GM19023 (cell line): Measurements from ENCODE around the gene CHN1.

Experiments used
- ATAC-seq: cut with Tn5 transposase; IDR thresholded peaks from one replicate; pipeline ENCODE4 v1.9.1; 2021; ENCODE audit warnings: mild to moderate bottlenecking, moderate library complexity; ENCODE audit not compliant: unreplicated experiment

CHN1 gene

GRCh38 chr2:174830561-174830960, 174.6 kb downstream of the CHN1 start:
- ATAC-seq = no peak

GRCh38 chr2:174829550-174829949, 175.6 kb downstream of the CHN1 start:
- no peak for ATAC-seq

DNA sequence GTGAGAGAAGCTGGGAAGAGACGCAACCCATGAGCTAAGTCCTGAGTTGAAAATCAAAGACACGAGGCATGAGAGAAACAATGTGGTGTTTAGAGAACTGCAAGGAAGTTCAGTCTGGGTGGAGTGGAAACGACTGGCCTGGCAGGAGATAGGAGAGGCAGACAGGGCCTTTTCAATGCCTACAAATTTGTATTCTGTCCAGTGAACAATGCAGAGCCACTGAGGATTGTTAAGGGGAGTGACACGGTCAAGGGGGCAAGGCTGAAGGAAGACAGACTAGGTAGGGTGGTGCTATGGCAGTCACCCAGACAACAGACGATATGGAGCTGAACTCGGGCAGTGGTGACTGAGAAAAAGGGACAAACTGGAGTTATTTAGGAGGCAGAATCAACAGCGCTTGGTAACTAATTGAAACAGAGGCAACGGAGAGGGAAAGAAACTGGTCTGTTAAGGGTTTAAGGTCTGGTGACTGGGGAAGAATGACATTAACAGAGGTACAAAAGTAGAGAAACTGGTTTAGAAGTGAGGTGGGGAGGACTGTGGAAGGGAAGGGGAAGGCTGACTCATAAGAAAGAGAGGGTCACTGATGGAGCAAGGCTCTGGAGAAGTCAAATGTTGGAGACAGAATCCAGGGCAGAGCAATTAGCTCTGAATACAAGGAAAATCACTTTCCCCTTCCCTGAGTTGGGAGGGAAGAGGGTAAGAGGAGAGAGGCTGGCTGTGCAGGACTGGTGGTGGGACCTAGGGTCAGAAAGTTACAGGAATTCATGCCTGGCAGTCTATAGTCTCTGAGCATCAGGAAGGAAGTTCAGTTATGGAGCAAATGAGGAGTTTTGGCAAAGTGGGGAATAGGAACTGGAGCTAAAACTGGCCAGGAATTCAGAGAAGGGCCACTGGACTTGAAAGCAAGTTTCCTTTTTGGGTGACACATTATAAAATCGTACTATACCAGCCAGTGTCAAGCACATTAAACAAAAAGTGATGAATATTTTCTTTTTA, 177.5 kb downstream of the CHN1 start:
- ATAC-seq = no peak

DNA sequence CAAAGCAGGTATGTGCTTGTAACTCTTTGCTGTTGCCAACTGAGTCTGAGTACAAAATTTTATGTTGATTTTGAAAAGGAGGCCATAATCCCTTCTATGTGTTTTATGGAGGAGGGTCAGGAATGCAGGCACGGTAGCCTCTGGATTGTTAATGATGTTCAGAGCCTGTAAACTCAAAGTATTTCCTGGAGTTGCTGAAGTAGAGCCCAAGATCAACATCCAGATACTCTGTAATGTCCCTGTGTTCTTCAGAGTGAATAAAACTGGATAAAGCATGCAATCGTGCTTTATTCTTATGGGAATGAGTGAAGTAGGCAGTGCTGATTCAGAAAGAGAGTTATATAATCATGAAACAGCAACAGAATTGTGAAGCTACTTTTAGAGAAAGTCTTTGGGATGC, 179.1 kb downstream of the CHN1 start:
- ATAC-seq = no peak

- no peak for ATAC-seq
Measured at GRCh38 chr2:174824068-174824467, 181.1 kb downstream of the CHN1 start.

GRCh38 chr2:174821628-174822027, 183.6 kb downstream of the CHN1 start:
- no peak for ATAC-seq

GRCh38 chr2:174820361-174820760, 184.8 kb downstream of the CHN1 start:
- no peak for ATAC-seq

- no peak for ATAC-seq
Measured at GRCh38 chr2:174815526-174815925, 189.7 kb downstream of the CHN1 start.

GRCh38 chr2:174812037-174812436, 193.1 kb downstream of the CHN1 start:
- ATAC-seq = no peak

DNA sequence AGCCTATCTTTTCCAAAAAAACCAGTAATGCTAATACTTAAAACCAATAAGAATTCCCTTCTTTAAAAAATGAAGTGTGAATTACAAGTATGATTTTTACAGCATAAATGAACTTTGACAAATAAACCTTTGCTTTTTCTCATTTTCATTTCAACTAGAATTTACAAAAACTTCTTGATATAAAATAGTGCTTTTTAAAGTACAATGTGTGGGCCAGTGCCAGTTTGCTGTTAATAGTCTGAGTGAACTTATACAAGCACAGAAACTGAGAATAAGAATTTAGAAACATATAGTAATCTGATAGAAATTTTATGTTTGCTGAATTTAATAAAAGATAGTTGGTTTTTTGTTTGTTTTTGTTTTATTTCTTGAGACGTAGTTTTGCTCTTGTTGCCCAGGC, 197.2 kb downstream of the CHN1 start:
- ATAC-seq = no peak

GRCh38 chr2:174805803-174806202, 199.4 kb downstream of the CHN1 start:
- no peak for ATAC-seq

DNA sequence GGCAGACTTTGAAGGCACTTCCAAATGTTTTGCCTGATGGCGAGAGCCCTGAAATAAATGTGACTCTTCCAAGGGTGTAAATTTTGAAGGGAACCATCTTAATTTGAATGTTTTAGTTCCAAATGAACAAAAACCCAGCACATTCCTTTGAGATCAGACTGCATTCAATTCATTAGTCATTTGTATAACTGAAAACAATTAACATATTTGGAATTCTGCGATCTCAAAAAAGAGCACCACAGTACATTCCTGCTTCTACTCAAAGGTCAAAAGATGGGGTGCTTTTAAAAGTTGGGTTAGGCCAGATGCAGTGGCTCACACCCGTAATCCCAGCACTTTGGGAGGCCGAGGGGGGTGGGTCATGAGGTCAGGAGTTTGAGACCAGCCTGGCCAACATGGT, 202.7 kb downstream of the CHN1 start:
- no peak for ATAC-seq

DNA sequence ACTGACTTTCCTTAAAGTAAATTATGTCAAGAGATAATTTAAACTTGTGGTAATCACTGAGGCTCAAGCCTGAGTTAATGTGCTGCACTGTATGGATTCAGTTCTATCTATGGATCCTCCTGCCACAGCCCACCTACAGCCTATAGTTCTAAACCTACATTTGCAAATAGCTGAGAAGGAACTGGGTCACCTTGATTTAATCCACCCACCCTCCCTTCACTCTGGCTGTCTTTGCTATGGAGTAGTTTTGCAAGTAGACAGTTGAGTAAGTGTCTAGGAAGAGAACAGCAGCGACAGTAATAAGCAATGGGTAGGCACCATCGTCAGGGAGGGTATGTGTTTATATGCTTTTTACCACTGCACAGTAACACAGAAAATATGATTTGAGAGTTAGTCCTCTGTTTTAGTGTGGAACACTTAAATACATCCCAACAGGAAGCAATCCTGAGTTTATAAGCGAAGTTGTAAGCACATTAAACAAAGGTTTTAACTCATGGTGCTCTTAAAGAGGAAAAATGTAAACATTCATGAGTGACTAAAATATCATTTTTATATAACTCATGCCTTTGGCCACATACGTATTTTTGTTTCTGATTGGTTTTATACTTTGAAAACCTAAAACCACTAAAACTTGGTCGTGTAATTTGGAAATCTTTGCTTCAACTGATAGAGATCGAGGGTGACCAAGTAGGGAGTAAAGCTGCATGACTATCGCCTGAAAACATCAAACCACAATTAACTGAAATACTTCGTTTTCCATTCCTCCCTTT, 204.6 kb downstream of the CHN1 start:
- ATAC-seq = no peak

GRCh38 chr2:174798801-174799200, 206.4 kb downstream of the CHN1 start:
- no peak for ATAC-seq

DNA sequence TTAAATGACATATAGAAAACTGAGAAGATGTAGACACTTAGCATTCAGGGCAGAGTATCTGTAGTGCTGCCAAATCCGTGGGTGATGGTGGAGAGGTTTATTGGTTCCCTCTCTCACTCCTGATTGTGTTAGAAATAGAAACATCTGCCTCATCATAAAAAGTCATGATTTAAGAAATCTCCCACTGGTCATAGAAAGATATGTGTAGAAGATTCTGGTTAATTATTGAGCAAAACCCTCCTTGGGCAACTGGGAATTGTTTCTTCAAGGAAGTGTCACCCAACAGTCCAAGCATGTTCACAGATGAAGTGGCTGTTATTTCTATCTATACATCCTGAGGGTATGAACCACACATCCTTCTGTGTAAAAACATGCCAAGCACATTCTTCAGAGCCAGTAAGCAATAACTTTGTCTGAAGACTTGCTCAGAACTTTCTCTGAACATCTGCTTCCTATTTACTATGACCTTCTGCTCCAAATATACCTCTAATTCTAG, 207.4 kb downstream of the CHN1 start:
- no peak for ATAC-seq

DNA sequence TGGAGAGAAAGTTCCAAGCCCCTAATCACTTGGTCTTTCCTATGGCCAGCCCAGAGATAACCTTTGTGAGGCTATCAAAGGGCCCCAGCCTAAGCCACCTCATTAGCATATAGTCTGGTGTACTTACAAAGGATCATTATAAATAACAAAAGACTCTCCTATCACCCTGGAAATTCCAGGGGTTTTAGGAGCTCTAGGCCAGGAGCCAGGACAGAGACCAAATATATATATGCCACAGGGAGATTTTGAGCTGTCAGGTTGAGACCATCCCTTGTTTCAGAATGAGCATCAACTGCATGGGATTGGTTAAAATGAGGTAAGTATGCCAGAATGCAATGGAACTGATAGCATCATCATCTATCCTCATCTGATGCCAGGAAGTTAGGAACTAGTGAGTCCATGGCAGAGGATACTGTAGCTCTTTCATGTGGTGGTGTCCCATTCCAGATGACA, 208.8 kb downstream of the CHN1 start:
- ATAC-seq = no peak

DNA sequence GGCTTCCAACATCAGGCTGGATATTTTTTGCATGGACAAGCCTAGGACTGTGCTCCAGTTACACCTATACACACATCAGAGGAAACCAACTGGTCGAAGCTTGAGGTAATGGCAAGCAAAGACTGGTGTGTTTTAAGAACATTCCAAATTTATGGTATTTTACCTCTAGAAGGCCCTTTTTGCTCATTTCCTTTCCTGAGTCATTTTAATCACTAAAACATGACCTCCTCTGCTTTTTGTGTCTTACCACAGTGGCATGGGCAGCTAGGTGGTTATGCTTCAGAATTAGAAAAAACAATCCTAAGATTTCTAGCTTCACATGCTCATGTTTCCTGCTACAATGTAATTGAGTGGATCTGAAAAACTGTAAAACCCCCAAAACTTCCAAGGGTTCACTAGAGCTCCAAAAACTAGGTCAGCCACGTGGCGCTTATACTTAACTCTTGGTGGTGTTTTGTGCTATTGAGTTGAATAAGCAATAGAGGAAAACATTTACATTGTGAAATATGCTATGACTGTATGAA, 210.3 kb downstream of the CHN1 start:
- ATAC-seq = no peak

GRCh38 chr2:174792309-174793025, 212.7 kb downstream of the CHN1 start:
- no peak for ATAC-seq

DNA sequence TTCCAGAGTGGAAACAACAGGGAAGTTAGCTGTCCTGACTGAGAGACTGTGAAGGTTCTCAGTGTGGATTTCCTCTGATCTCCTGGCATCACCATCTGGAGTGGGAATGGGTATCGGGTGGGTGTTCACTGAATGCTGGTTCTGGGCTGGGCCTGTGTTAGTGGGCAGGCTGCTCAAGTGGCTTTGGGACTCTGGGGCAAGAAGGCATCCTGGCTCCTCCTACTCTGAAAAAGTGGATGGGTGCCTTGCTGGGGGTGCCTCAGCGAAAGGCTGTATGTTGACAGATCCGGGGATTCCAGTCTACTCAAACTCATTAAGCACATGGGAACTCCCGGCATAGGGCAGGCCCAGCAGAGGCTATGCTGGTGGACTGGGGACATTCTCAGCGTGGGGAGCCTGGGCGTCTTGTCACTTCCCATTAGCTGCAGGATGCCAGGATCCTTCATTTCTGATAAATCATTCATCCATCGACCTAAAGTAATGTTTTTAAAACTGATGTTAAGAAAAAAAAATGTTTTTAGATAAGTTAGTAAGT, 213.4 kb downstream of the CHN1 start:
- no peak for ATAC-seq

DNA sequence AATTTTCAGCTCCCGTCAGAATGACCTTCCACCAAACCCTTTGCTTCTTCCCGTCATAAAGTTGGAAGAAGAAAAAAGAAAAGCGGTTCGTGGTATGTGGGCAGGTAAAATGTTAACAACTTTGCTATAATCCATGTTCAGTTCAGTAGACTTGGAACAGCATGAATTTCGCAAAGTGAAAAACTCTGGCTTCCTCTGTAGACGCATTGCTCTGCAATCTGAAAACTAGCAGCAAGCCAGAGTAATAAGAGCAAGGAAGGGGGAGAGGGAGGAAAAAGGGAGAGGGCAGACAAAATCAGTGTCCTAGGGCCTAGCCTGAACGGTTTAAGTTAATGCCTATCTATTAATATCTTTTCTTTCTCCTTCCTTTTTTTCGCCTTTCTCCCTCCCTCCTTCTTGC, 214.2 kb downstream of the CHN1 start:
- ATAC-seq = no peak

GRCh38 chr2:174789001-174789400, 216.2 kb downstream of the CHN1 start:
- ATAC-seq = no peak
